Calu3 (cell line): ENCODE results near the gene RHOH. TPM values are rescaled to one million over a fixed set of nuclear protein-coding genes. Genes with fewer than 3 reads are reported as not detected.

Experiments
- BruUV-seq: library from RNA; stranded (reverse); fragments of 400-500 nt; replicated peaks from 2 replicates; lab custom pipeline; 2021; lab: Mats Ljungman, UMichigan
- CTCF ChIA-PET: fragments of 300-600 bp; sonication (Branson Sonifier 250); formaldehyde crosslinking; loops from one replicate; lab custom pipeline; 2022; ENCODE audit warnings: antibody characterized with exemption; lab: Charles Lee
- DNase-seq: peaks from one replicate; pipeline ENCODE4 v3.0.0; 2022
- H3K27ac Mint-ChIP-seq: one replicate; pipeline ENCODE4 v1.8.0; 2022; ENCODE audit warnings: mixed read lengths; ENCODE audit not compliant: unreplicated experiment
- H3K27me3 Mint-ChIP-seq: one replicate; pipeline ENCODE4 v1.8.0; 2022; ENCODE audit warnings: mixed read lengths; ENCODE audit not compliant: unreplicated experiment
- H3K36me3 Mint-ChIP-seq: one replicate; pipeline ENCODE4 v1.8.0; 2022; ENCODE audit warnings: mild to moderate bottlenecking, moderate library complexity, mixed read lengths; ENCODE audit not compliant: insufficient read depth, unreplicated experiment
- H3K4me1 Mint-ChIP-seq: one replicate; pipeline ENCODE4 v1.8.0; 2022; ENCODE audit warnings: mild to moderate bottlenecking, low read depth, mixed read lengths; ENCODE audit not compliant: unreplicated experiment
- H3K4me3 Mint-ChIP-seq: one replicate; pipeline ENCODE4 v1.8.0; 2022; ENCODE audit warnings: mild to moderate bottlenecking, low read depth, moderate library complexity, mixed read lengths; ENCODE audit not compliant: unreplicated experiment
- H3K9me3 Mint-ChIP-seq: one replicate; pipeline ENCODE4 v1.8.0; 2022; ENCODE audit warnings: low read depth, mixed read lengths; ENCODE audit not compliant: unreplicated experiment
- CTCF ChIP-seq: fragments of 200-600 bp; IDR thresholded peaks from one replicate; pipeline ENCODE4 v1.8.0; 2022; ENCODE audit warnings: antibody characterized with exemption; ENCODE audit not compliant: unreplicated experiment
- intact Hi-C: fragments of 100-400 bp; cut with micrococcal nuclease; formaldehyde crosslinking; loops from one replicate; pipeline ENCODE4 v1.10.0; 2022; ENCODE audit not compliant: unreplicated experiment
- total RNA-seq: library from RNA; stranded (reverse); gene quantifications from 2 replicates; pipeline ENCODE4 v1.2.3, GENCODE V29; 2022

Gene RHOH
- total RNA-seq, 1 experiment from 2014 or later = not detected

GRCh38 chr4:40240040-40240653 is 43.3 kb downstream of the RHOH start:
- no peak overlapping the region for H3K27ac Mint-ChIP-seq
- no peaks in the 10 kb centered on the region for H3K36me3 Mint-ChIP-seq
- intact Hi-C loops = no loop called here
- H3K27me3 Mint-ChIP-seq = no peaks in the 10 kb centered on the region
- TF ChIP-seq CTCF = no peak
- no peak for DNase-seq
- no peaks in the 10 kb centered on the region for H3K9me3 Mint-ChIP-seq
- BruUV-seq = no TSS peak
- no peaks in the 10 kb centered on the region for H3K4me1 Mint-ChIP-seq
- CTCF ChIA-PET = no interaction called here
- no peak overlapping the region for H3K4me3 Mint-ChIP-seq

- Mint-ChIP-seq H3K9me3 (no peaks in the 10 kb centered on the region), H3K4me1 (no peaks in the 10 kb centered on the region), H3K27me3 (no peaks in the 10 kb centered on the region), H3K27ac (no peak overlapping the region), H3K4me3 (no peak overlapping the region), H3K36me3 (no peaks in the 10 kb centered on the region)
- no peak for DNase-seq
- CTCF ChIA-PET = no interaction called here
- BruUV-seq = no TSS peak
- no peak for TF ChIP-seq CTCF
- intact Hi-C loops = no loop called here
Measured at GRCh38 chr4:40241026-40241425, 44.2 kb downstream of the RHOH start.

DNA sequence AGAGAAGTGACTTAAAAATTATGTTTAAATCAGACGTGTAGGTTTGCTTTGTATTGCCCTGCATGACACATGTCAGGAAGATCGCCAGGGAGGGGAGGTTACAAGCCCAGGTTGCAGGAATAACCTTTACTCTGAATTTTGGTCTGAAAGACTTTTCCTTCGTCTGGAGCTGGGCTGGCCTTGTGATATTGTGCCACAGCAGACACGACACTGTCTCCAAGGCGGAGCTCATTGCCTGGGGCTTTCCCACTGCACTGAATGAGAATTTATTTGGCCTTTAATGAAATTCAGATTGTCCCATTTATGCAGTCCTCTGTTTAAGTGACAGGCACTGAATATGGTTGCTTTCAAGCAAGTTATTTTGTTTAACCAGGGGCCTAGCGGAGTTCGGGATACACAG is 45.1 kb downstream of the RHOH start:
- CTCF ChIA-PET = no interaction called here
- H3K9me3 Mint-ChIP-seq = no peaks in the 10 kb centered on the region
- no peak for TF ChIP-seq CTCF
- H3K27me3 Mint-ChIP-seq = no peaks in the 10 kb centered on the region
- H3K27ac Mint-ChIP-seq = no peak overlapping the region
- intact Hi-C loops = no loop called here
- no peak overlapping the region for H3K4me3 Mint-ChIP-seq
- no peaks in the 10 kb centered on the region for H3K36me3 Mint-ChIP-seq
- DNase-seq = no peak
- no TSS peak for BruUV-seq
- H3K4me1 Mint-ChIP-seq = no peaks in the 10 kb centered on the region

DNA sequence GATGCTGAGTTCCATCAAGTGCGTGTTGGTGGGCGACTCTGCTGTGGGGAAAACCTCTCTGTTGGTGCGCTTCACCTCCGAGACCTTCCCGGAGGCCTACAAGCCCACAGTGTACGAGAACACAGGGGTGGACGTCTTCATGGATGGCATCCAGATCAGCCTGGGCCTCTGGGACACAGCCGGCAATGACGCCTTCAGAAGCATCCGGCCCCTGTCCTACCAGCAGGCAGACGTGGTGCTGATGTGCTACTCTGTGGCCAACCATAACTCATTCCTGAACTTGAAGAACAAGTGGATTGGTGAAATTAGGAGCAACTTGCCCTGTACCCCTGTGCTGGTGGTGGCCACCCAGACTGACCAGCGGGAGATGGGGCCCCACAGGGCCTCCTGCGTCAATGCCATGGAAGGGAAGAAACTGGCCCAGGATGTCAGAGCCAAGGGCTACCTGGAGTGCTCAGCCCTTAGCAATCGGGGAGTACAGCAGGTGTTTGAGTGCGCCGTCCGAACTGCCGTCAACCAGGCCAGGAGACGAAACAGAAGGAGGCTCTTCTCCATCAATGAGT is 46.6 kb downstream of the RHOH start:
- Mint-ChIP-seq H3K9me3 (no peaks in the 10 kb centered on the region), H3K4me1 (no peaks in the 10 kb centered on the region), H3K27me3 (no peaks in the 10 kb centered on the region), H3K27ac (no peak overlapping the region), H3K4me3 (no peak overlapping the region), H3K36me3 (no peaks in the 10 kb centered on the region)
- intact Hi-C loops = no loop called here
- no peak for DNase-seq
- BruUV-seq = no TSS peak
- no peak for TF ChIP-seq CTCF
- CTCF ChIA-PET = no interaction called here
